GM12892 (cell line): Measurements from ENCODE around the gene KCNIP1.
"Not testable (repeated sequence)": the region's sequence is repeated elsewhere in the genome, so short reads cannot be mapped to it uniquely, and the experiment has no call there.

Experiments
- DNase-seq: peaks from one replicate; pipeline ENCODE4 v3.0.0; 2011; ENCODE audit not compliant: insufficient read length
- FAIRE-seq: peaks from 2 replicates; lab custom pipeline; 2011; peaks lifted over from hg19 to GRCh38; lab: Jason Lieb, UNC
- POLR2A ChIP-seq: IDR thresholded peaks from 2 replicates; pipeline ENCODE4 v1.6.1; 2011; ENCODE audit warnings: low read depth, low read length, control low read depth
- POLR2AphosphoS5 ChIP-seq: IDR thresholded peaks from 2 replicates; pipeline ENCODE4 v1.6.1; 2011; ENCODE audit warnings: low read depth, low read length, control low read depth
- TAF1 ChIP-seq: IDR thresholded peaks from 2 replicates; pipeline ENCODE4 v1.6.1; 2011; ENCODE audit warnings: low read depth, mild to moderate bottlenecking, control low read depth, low read length, borderline replicate concordance

The KCNIP1 gene

DNA sequence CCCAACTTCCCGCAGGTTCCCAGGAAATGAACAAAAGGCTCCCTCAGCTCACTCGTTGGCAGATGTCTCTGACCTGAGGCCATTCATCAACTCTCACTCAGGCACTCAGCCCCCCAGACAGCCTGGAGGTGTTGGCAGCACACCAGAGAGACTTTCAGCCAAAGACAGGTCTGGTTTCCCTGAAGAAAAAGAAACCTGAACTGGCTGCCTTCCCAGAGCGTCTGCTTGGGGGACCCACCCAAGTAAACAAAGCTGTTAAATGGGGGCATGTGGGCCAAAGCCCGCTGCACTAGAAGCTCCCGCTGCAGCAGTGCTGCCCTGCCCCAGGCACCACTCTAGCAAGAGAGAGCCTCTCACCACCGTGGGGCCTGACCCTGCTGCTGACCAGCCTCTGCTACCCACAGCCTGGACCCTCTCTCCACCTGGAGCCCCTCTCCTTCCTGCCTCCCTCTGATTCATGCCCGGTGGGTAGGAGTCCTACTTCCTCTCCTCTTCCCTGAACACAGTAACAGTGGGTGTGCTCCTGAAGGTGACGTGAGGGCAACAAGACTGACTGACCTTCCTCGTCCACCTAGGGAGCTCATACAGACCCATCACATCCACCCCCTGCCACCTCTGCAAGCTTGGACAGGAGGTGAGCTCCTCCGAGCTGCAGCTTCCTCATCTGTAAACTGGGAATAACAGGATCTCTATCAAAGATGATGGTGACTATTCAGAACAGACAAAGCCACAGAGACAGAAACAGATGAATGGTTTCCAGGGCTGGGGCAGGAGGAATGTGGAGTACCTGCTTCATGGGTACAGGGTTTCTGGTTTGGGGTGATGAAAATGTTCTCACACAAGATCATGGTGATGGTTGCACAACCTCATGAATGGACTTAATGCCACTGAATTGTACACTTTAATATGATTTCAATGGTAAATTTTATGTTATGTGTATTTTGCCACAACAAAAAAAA is 248.7 kb downstream of the KCNIP1 start:
- no peak for DNase-seq
- TF ChIP-seq TAF1 (no peak), POLR2AphosphoS5 (no peak), POLR2A (no peak)
- no peak for FAIRE-seq

DNA sequence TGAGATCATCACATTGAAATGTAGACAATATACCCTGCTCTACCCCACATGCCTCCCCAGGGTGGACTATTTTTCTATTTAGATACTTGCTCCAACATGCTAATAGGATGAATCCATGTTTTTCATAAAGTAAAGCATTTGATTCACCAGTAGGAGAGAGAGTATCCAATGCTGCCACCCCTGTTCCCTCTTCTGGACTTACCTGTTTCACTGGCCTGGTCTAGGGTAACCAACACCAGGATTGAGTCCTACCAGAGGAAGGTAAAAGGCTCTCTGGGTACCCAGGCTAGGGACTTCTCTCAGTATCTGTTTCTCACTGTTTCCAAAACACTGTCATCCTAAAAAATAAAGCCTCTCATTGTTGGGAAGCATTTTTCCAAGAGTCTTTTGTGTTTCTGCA is 249.5 kb downstream of the KCNIP1 start:
- DNase-seq (no peak), FAIRE-seq (no peak)
- TF ChIP-seq TAF1 (no peak), POLR2A (no peak), POLR2AphosphoS5 (no peak)

DNA sequence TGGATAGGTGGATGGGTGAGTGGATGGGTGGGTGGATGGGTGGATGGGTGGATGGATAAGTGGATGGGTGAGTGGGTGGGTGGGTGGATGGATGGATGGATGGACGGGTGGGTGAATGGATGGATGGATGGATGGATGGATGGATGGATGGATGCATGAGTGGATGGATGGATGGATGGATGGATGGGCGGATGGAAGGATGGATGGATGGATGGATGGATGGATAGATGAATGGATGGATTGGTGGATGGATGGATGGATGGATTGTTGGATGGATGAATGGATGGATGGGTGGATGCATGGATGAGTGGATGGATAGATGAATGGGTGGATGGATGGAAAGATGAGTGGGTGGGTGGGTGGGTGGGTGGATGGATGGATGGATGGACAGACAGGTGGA is 250.7 kb downstream of the KCNIP1 start:
- not testable (repeated sequence) for FAIRE-seq, DNase-seq

DNA sequence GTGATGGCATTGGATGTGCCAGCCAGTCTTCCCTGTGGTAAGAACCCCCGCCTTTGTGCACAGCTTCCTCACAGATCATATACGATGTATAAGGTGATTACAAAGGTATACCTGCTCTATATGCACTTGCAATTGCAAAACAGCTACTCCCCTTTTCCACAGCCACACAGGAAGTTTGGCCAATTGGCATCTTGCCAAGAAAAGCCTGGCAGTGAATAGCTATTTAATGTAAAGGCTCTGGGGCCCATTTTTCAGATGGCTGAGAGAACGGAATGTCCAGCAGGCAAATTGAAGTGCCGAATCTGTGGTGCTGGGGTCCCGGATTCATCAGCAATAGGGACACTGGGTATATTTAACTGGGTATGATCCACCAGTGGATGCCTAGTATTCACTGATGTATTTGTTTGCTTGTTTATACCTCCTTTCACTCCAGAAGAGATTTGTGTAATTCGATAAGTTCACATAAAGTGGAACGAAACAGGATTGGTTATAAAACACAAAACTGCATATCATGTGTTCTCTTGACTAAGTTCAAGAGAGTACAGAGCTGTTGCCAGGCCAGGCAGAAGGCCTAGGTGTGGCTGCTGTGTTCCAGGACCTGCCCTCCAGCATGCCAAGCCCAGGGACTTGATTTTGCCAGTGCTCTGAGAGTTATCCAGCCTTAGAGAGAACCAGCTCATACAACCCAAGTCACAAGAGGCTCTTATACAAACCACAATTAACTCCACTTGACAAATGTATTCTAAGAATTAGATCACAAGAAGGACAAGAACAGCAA is 252.0 kb downstream of the KCNIP1 start:
- DNase-seq (no peak), FAIRE-seq (no peak)
- no peak for TF ChIP-seq POLR2AphosphoS5
- no peak for TF ChIP-seq TAF1
- TF ChIP-seq POLR2A = no peak

DNA sequence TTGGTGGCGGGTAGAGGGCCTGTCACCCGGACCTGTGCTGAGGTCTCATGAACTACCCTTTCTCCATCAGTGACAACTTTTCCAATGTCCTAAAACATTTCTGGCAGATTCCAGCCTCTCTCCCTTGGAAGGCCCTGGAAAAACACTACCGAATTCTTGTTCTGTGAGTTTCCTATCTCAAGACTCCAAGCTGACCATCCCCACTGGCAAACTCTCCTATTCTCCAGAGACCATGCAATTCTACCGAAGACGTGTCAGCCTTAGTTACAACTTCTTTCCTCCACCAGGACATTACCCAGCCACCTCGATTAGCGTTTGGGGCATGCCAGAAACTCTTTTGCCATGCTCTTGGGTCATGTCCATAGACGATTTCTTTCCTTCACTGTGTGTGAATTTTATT is 252.9 kb downstream of the KCNIP1 start:
- DNase-seq (no peak), FAIRE-seq (no peak)

DNA sequence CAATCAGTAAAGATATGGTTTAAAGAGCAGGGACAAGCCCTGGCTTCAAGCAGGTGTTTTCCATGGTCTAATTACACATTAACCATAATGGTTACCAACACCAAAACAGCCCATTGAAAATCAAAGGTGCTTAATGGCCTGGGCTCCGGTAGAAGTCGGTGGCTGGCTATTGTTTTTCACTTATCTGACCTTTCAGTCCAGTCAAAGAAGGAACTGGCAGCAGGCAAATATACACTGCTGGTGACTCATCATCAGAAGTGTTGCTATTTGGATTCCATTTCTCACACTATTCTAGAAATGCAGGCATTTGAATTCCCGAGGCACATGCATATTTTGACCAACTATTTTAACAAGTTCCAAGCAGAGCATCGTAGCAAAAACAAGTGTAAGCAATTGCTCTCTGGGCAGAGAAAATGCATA is 253.4 kb downstream of the KCNIP1 start:
- FAIRE-seq = no peak
- no peak for DNase-seq
- TF ChIP-seq POLR2A (no peak), POLR2AphosphoS5 (no peak), TAF1 (no peak)

More for the DNA sequence above, 252.9 kb downstream of the KCNIP1 start:
- TF ChIP-seq POLR2AphosphoS5 = no peak
- no peak for TF ChIP-seq TAF1
- TF ChIP-seq POLR2A = no peak

DNA sequence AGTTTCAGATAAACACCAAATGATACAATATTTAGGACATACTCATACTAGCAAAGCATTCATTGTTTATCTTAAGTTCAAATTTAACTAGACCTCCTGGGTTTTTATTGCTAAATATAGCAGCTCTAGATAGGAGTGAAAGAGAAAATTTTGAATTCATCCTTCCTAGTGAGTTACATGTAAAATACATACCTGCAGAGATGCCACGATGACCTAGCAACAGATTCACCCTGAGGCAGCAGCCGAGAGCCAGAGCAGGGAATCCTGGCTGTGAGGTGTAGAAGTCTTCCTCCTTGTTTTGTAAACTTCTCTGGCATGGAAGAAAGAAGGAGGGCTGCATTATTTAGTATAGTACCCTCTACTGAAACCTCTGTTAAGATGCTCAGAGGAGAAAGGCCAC is 253.8 kb downstream of the KCNIP1 start:
- TF ChIP-seq POLR2AphosphoS5 = no peak
- TF ChIP-seq TAF1 = no peak
- TF ChIP-seq POLR2A = no peak
- FAIRE-seq (no peak), DNase-seq (no peak)

DNA sequence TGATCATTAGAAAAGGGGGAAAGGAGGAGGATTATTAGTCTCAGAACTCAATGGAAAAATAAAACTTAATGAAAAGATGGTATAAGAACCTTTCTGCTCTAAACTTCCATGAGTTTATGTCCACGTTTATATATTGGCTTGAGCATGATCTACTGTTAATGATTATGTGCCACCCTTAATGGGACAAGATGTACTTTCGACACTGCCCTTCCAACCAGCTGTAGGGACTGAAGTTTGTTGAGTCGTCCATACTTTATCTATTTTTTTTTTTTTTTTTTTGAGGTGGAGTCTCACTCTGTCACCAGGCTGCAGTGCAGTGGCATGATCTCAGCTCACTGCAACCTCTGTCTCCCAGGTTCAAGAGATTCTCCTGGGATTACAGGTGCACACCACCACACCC is 254.7 kb downstream of the KCNIP1 start:
- TF ChIP-seq TAF1 = no peak
- TF ChIP-seq POLR2A = no peak
- TF ChIP-seq POLR2AphosphoS5 = no peak
- no peak for FAIRE-seq
- DNase-seq = no peak

DNA sequence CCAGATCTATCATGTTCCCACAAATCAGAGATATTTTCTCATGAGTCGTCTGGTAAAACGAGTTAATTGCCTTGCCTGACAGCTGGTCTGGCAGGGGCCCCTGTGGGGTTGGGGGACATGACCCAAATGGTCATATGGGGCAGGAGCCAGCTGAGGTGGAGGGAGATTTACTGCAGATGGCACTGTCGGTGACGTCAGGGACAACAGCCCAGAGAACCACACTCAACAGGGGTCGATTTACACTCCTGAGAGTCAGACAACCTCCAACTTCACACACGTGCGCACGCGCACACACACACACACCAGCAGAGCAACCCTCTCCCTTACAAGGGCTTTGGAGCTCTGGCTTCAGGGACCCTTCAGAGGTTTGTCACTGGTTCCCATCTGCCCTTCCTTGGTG is 256.3 kb downstream of the KCNIP1 start:
- FAIRE-seq = no peak
- no peak for DNase-seq
- TF ChIP-seq TAF1 (no peak), POLR2A (no peak), POLR2AphosphoS5 (no peak)

DNA sequence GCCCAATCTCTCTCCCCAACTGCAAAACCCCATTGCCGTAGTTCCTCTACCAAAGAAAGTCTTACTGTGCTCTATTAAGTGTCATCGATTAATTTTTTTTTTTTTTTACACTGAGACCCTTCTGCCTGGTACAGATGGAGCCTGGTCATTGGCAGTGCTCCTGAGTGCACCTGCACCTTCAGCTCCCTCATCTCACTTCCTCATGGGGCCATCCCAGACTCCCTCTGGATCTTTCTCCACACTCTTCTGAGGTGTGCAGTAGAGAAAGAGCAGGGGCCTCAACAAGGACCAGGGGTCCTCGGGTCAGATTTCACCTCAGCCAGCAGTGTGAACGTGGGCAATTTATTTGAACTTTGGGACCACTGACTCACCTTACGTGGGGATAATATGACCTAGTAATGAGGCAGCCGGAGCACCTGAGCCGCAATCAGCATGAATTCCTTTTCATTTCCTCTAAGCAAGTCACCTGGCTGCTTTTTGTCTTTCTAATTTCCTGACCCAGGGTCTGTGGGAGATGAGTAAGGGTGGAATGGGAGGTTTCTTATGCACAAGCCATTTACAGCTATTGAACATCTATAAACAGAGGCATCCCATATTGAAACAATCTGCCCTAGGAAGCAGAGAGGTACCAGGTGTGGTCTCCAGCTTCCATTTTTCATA is 257.4 kb downstream of the KCNIP1 start:
- DNase-seq = no peak
- FAIRE-seq = no peak
- TF ChIP-seq POLR2A = no peak
- TF ChIP-seq TAF1 = no peak
- TF ChIP-seq POLR2AphosphoS5 = no peak

DNA sequence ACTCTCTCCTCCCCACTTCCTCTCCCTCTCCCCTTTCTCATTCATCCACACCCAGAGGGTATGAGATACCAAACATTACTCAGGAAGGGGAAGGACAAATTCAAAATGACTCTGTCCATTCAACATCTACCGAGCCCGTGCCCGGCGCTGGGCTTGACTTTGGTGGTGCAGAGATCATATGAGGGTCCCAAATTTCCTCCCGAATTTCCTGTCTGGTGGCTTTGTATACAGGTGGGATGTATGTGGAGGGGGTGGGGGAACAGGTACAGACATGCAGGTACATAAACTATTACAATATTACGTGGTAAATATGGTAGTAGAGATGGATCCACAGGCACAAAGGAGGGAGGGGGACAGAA is 257.9 kb downstream of the KCNIP1 start:
- TF ChIP-seq TAF1 (no peak), POLR2A (no peak), POLR2AphosphoS5 (no peak)
- no peak for DNase-seq
- no peak for FAIRE-seq

DNA sequence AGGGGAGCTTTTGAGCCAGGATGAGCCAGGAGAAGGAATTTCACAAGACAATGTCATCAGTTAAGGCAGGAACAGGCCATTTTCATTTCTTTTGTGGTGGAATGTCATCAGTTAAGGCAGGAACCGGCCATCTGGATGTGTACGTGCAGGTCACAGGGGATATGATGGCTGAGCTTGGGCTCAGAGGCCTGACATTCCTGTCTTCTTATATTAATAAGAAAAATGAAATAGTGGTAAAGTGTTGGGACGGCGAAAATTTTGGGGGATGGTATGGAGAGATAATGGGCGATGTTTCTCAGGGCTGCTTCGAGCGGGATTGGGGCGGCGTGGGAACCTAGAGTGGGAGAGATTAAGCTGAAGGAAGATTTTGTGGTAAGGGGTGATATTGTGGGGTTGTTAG is 258.5 kb downstream of the KCNIP1 start:
- DNase-seq, FAIRE-seq: not testable (repeated sequence)

DNA sequence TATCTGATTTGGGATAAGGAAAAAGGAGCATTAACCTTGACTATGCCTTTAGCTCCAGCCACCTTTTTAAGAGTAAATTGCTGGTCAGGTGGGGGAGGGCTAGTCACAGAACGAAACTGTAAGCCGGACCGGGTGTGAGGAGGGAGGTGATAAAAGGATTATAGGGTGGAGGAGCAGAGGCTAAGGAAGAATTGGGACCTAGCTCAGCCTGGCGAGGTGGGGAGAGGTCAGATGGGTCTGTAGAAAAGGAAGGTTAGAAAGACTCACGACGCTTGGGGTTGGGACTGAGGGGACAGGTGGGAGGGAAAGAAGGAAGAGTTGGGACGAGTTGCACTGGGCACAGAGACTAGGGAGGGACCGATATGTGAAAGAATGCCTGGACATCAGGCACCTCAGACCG is 262.0 kb downstream of the KCNIP1 start:
- not testable (repeated sequence) for FAIRE-seq, DNase-seq
